Neuronal stem cell (in vitro differentiated cells): ENCODE data around the gene BIRC7.

Experiments used
- DNase-seq: peaks from one replicate; pipeline ENCODE4 v3.0.0-alpha.2; 2013; ENCODE audit warnings: low spot score
- H2AFZ ChIP-seq: one replicate; pipeline ENCODE4 v1.6.1; 2013; ENCODE audit warnings: mild to moderate bottlenecking, low read length, inconsistent platforms
- H2AK5ac ChIP-seq: 2 replicates; pipeline ENCODE4 v1.6.1; 2013; ENCODE audit warnings: low read depth, mild to moderate bottlenecking, inconsistent platforms, low read length, moderate library complexity, mixed read lengths
- H2BK120ac ChIP-seq: 2 replicates; pipeline ENCODE4 v1.6.1; 2013; ENCODE audit warnings: low read depth, mild to moderate bottlenecking, inconsistent platforms, low read length, moderate library complexity, mixed read lengths
- H2BK12ac ChIP-seq: one replicate; pipeline ENCODE4 v1.6.1; 2013; ENCODE audit warnings: low read length, inconsistent platforms
- H2BK15ac ChIP-seq: 2 replicates; pipeline ENCODE4 v1.6.1; 2013; ENCODE audit warnings: mild to moderate bottlenecking, low read length, inconsistent platforms, mixed read lengths
- H2BK5ac ChIP-seq: one replicate; pipeline ENCODE4 v1.6.1; 2013; ENCODE audit warnings: inconsistent platforms, mild to moderate bottlenecking, low read length, moderate library complexity
- H3K14ac ChIP-seq: one replicate; pipeline ENCODE4 v1.6.1; 2013; ENCODE audit warnings: low read length, inconsistent platforms
- H3K18ac ChIP-seq: 2 replicates; pipeline ENCODE4 v1.6.1; 2013; ENCODE audit warnings: low read length, inconsistent platforms
- H3K23ac ChIP-seq: 2 replicates; pipeline ENCODE4 v1.6.1; 2013; ENCODE audit warnings: low read depth, mild to moderate bottlenecking, mixed read lengths, low read length, inconsistent platforms; ENCODE audit not compliant: poor library complexity
- H3K27ac ChIP-seq: replicated peaks from 3 replicates; pipeline ENCODE4 v1.5.1; 2013; ENCODE audit warnings: low read length, inconsistent platforms
- H3K27me3 ChIP-seq, 3 experiments: 2 replicates each; pipeline ENCODE4 v1.6.1; 2013; ENCODE audit warnings: low read length in 3 of 3, mild to moderate bottlenecking in 2 of 3, inconsistent platforms in 1 of 3, low read depth in 1 of 3, mixed read lengths in 1 of 3, moderate library complexity in 1 of 3; ENCODE audit not compliant: control insufficient read depth in 3 of 3, insufficient read depth in 3 of 3
- H3K36me3 ChIP-seq, 2 donors: replicated peaks in 1 of 2; 2 replicates each; pipeline ENCODE4 v1.6.1; 2013; ENCODE audit warnings: low read length in 2 of 2; ENCODE audit not compliant: control insufficient read depth in 2 of 2, insufficient read depth in 2 of 2
- H3K4ac ChIP-seq: 2 replicates; pipeline ENCODE4 v1.6.1; 2013; ENCODE audit warnings: inconsistent platforms, mild to moderate bottlenecking, low read length, moderate library complexity
- H3K4me1 ChIP-seq, 2 donors: 1 replicate in 1 of 2; 2 replicates in 1 of 2; pipeline ENCODE4 v1.6.1; 2013; ENCODE audit warnings: low read length in 2 of 2, low read depth in 1 of 2; ENCODE audit not compliant: control insufficient read depth in 2 of 2, insufficient read depth in 1 of 2
- H3K4me2 ChIP-seq: one replicate; pipeline ENCODE4 v1.6.1; 2013; ENCODE audit warnings: mild to moderate bottlenecking, low read length, inconsistent platforms; ENCODE audit not compliant: insufficient read depth, poor library complexity, severe bottlenecking
- H3K4me3 ChIP-seq, 2 donors: 2 replicates each; pipeline ENCODE4 v1.5.1; 2013; ENCODE audit warnings: low read length in 2 of 2, mild to moderate bottlenecking in 2 of 2, inconsistent platforms in 1 of 2, moderate library complexity in 1 of 2
- H3K79me1 ChIP-seq: one replicate; pipeline ENCODE4 v1.6.1; 2013; ENCODE audit warnings: low read depth, mild to moderate bottlenecking, inconsistent platforms, low read length, moderate library complexity
- H3K9ac ChIP-seq: one replicate; pipeline ENCODE4 v1.6.1; 2013; ENCODE audit warnings: mild to moderate bottlenecking, low read depth, low read length, inconsistent platforms; ENCODE audit not compliant: poor library complexity
- H3K9me3 ChIP-seq, 2 donors: replicated peaks in 1 of 2; 2 replicates each; pipeline versions ENCODE3 to v1.6.1; 2013; ENCODE audit warnings: low read length in 2 of 2, mild to moderate bottlenecking in 2 of 2, inconsistent platforms in 1 of 2, low read depth in 1 of 2, mixed read lengths in 1 of 2, moderate library complexity in 1 of 2; ENCODE audit not compliant: control insufficient read depth in 2 of 2, insufficient read depth in 1 of 2
- H4K8ac ChIP-seq: one replicate; pipeline ENCODE4 v1.6.1; 2013; ENCODE audit warnings: low read depth, mild to moderate bottlenecking, inconsistent platforms, low read length, moderate library complexity
- H4K91ac ChIP-seq: one replicate; pipeline ENCODE4 v1.6.1; 2013; ENCODE audit warnings: low read length, low read depth, mild to moderate bottlenecking, inconsistent platforms; ENCODE audit not compliant: poor library complexity
- WGBS, 2 donors: extraction: QIAGEN DNeasy Blood & Tissue Kit; methylation state at CpG; one replicate each; pipeline ENCODE4 v1.1.7; 2013; ENCODE audit warnings: missing lambda C conversion rate in 2 of 2, mixed read lengths in 1 of 2; ENCODE audit not compliant: insufficient read length in 2 of 2, insufficient replicate concordance in 1 of 2; ENCODE audit errors: extremely low coverage in 2 of 2; 5-methylcytosine and 5-hydroxymethylcytosine counted together

BIRC7 gene

DNA sequence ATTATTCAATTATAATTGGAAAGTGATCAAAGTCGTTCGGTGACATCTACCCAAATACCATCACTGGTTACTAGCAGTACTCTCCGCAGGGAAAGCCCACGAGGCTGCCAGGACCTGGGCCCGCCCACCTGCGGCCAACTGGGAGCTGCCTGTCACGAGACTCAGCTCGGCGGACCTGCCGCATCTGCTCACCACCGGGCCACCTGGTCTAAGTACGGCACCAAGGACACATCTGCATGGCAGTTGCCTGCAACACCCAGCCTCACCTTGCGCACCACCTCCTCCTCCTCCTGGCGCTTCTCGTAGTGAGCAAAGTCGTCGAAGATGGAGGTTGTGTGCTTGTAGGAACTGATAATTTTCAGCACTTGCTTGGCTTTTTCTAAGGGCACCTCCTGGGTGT lies 33.7 kb upstream of the BIRC7 start:
- no peak overlapping the region for H2BK15ac ChIP-seq
- H3K9me3 ChIP-seq: no peaks in the 10 kb centered on the region
- no peak overlapping the region for H2AFZ ChIP-seq
- no peak overlapping the region for H3K23ac ChIP-seq
- WGBS, 2 donors: no CpG with 5 or more reads among the region's 17 CpGs
- H3K79me1 ChIP-seq: peaks cover 6% of the 10 kb centered on the region
- no peak overlapping the region for H3K18ac ChIP-seq
- H3K4ac ChIP-seq: no peak overlapping the region
- no peak overlapping the region for H2BK5ac ChIP-seq
- peak overlapping the region; percentile 30 for H4K91ac ChIP-seq
- peak overlapping the region; percentile 31 for H3K9ac ChIP-seq
- H2AK5ac ChIP-seq: no peak overlapping the region
- H3K27ac ChIP-seq: no peak overlapping the region
- no peak overlapping the region for H3K4me2 ChIP-seq
- no peak overlapping the region for H2BK12ac ChIP-seq
- H3K4me1 ChIP-seq: peaks cover 0 to 1% of the 10 kb centered on the region in 2 donors
- H3K14ac ChIP-seq: no peak overlapping the region
- H4K8ac ChIP-seq: no peak overlapping the region
- H3K27me3 ChIP-seq: no peaks in the 10 kb centered on the region
- DNase-seq: no peak
- no peak overlapping the region for H3K4me3 ChIP-seq
- H3K36me3 ChIP-seq: peaks cover 51 to 93% of the 10 kb centered on the region in 2 donors
- H2BK120ac ChIP-seq: no peak overlapping the region

DNA sequence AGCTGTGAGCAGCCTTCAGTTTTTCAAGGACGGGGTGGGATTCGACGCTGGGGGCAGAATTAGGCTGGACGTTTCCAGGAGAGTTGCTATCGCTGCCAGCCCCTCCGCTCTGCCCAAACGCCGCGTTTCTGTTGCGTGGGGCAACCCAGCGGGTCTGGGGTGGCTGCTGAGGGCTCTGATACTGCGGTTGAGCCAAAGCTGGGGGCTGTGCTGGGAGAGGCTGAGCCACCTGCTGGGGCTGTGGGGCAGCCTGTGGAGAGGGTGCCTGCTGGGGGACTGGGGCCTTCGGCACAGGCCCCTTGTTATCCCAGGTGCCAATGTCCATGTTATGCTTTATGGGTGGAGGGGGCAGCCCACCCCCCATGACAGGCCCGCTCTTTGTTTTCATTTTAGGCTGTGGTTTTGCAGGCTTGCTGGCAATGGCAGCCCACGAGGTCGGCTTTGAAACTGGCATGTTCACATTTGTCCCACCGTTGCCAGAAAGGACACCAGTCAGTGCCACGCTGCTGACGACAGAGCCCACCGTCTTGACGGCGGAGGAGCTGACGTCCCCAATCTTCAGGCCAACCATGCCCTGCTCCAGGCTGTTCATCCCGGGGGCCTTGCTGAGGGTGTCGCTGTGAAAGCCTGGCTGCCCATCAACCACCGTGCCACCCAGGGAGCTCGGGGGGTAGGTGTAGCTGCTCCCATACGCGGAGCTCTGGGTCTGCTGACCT lies 32.7 kb upstream of the BIRC7 start:
- WGBS, 2 donors: no CpG with 5 or more reads among the region's 29 CpGs
- H2AFZ ChIP-seq: no peak overlapping the region
- H3K36me3 ChIP-seq: peaks cover 50 to 92% of the 10 kb centered on the region in 2 donors
- no peak overlapping the region for H2BK12ac ChIP-seq
- H2BK5ac ChIP-seq: no peak overlapping the region
- H2AK5ac ChIP-seq: no peak overlapping the region
- H3K4me2 ChIP-seq: no peak overlapping the region
- peaks cover 6% of the 10 kb centered on the region for H3K79me1 ChIP-seq
- H2BK120ac ChIP-seq: no peak overlapping the region
- H3K9me3 ChIP-seq: no peaks in the 10 kb centered on the region
- H3K18ac ChIP-seq: no peak overlapping the region
- no peak overlapping the region for H3K14ac ChIP-seq
- no peak overlapping the region for H3K27ac ChIP-seq
- no peaks in the 10 kb centered on the region for H3K27me3 ChIP-seq
- no peak overlapping the region for H3K23ac ChIP-seq
- no peak overlapping the region for H3K4ac ChIP-seq
- no peak overlapping the region for H3K9ac ChIP-seq
- H4K91ac ChIP-seq: no peak overlapping the region
- H4K8ac ChIP-seq: no peak overlapping the region
- H2BK15ac ChIP-seq: no peak overlapping the region
- no peak overlapping the region for H3K4me3 ChIP-seq
- DNase-seq: no peak
- no peaks in the 10 kb centered on the region for H3K4me1 ChIP-seq

DNA sequence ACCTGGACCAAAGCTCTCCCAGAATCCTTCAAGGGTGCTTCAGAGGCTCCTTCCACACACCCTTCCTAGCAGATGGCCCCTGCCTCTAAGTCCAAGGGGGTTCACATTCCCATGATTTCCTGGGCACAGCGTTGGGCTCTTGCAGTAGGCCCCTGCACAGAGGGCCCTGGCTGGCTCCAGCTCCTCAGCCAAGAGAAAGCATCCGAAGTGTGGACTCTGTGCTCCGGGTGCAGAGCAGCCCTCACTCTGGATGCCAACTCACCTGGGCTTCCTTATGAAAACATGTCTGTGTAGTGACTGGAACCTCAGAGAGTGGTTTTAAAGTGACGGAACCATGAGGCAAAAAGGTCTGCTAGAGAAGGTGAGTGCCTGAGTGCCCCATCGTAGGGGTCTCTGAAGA lies 31.3 kb upstream of the BIRC7 start:
- H3K4me3 ChIP-seq: no peak overlapping the region
- H3K14ac ChIP-seq: no peak overlapping the region
- H3K36me3 ChIP-seq: peaks cover 57 to 94% of the 10 kb centered on the region in 2 donors
- no peak overlapping the region for H4K8ac ChIP-seq
- H2BK120ac ChIP-seq: no peak overlapping the region
- no peak overlapping the region for H2BK12ac ChIP-seq
- H3K9ac ChIP-seq: no peak overlapping the region
- no peaks in the 10 kb centered on the region for H3K27me3 ChIP-seq
- H2AFZ ChIP-seq: no peak overlapping the region
- H3K4ac ChIP-seq: no peak overlapping the region
- no CpG with 5 or more reads among the region's 5 CpGs for WGBS, 2 donors
- H2BK5ac ChIP-seq: no peak overlapping the region
- DNase-seq: no peak
- H3K9me3 ChIP-seq: no peaks in the 10 kb centered on the region
- no peak overlapping the region for H3K27ac ChIP-seq
- H3K18ac ChIP-seq: no peak overlapping the region
- no peak overlapping the region for H4K91ac ChIP-seq
- no peak overlapping the region for H2AK5ac ChIP-seq
- H3K79me1 ChIP-seq: peaks cover 6% of the 10 kb centered on the region
- no peak overlapping the region for H3K23ac ChIP-seq
- H2BK15ac ChIP-seq: no peak overlapping the region
- H3K4me2 ChIP-seq: no peak overlapping the region
- H3K4me1 ChIP-seq: no peaks in the 10 kb centered on the region

DNA sequence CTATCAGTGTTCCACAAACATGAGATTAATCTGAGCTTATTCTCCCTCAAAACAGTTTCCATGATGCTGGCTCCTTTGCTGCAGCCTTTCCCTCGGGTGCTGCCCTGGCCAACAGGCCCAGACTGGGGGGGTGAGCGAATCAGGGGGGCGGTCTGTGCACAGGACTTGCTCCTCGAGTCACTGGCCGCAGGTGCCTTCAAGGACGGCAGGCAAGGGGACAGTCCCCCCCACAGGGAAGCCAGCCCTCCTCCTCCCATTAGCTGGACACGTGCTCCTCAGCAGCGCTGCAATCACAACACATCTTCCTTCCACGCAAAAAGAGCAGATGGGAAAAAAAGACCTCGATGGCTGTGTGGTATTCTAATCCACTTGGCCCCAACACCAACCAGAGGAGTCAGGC lies 29.8 kb upstream of the BIRC7 start:
- H3K4ac ChIP-seq: no peak overlapping the region
- H3K14ac ChIP-seq: no peak overlapping the region
- no peak overlapping the region for H2BK5ac ChIP-seq
- WGBS, 2 donors: no CpG with 5 or more reads among the region's 10 CpGs
- H3K18ac ChIP-seq: no peak overlapping the region
- H2BK15ac ChIP-seq: no peak overlapping the region
- H3K4me3 ChIP-seq: no peak overlapping the region
- no peak overlapping the region for H4K91ac ChIP-seq
- DNase-seq: no peak
- no peak overlapping the region for H2AFZ ChIP-seq
- peaks cover 57 to 95% of the 10 kb centered on the region in 2 donors for H3K36me3 ChIP-seq
- H3K79me1 ChIP-seq: peaks cover 6% of the 10 kb centered on the region
- no peaks in the 10 kb centered on the region for H3K27me3 ChIP-seq
- no peak overlapping the region for H3K23ac ChIP-seq
- no peaks in the 10 kb centered on the region for H3K9me3 ChIP-seq
- H2BK12ac ChIP-seq: no peak overlapping the region
- H3K4me2 ChIP-seq: no peak overlapping the region
- no peak overlapping the region for H2BK120ac ChIP-seq
- H4K8ac ChIP-seq: no peak overlapping the region
- H3K27ac ChIP-seq: no peak overlapping the region
- no peak overlapping the region for H2AK5ac ChIP-seq
- H3K4me1 ChIP-seq: no peaks in the 10 kb centered on the region
- H3K9ac ChIP-seq: no peak overlapping the region
